Mucosa of descending colon (tissue), 3 donors: ENCODE results near the gene ZC3H13. TPM values are rescaled to one million over a fixed set of nuclear protein-coding genes. Genes with fewer than 3 reads are reported as not detected.

Experiments
- ATAC-seq: fragments of 200-7000 bp; cut with Tn5 transposase; one replicate; pipeline ENCODE4 v1.9.1; 2020; ENCODE audit warnings: mild to moderate bottlenecking, moderate library complexity
- DNase-seq, 3 donors: peaks; one replicate each; pipeline ENCODE4 v3.0.0-alpha.2; 2020
- H3K36me3 ChIP-seq: fragments of 200-600 bp; one replicate; pipeline ENCODE4 v1.8.0; 2021; ENCODE audit warnings: low read depth, mild to moderate bottlenecking
- H3K4me1 ChIP-seq: fragments of 200-600 bp; one replicate; pipeline ENCODE4 v1.8.0; 2021; ENCODE audit warnings: low read depth, mild to moderate bottlenecking
- H3K4me3 ChIP-seq: fragments of 200-600 bp; one replicate; pipeline ENCODE4 v1.8.0; 2021; ENCODE audit warnings: mild to moderate bottlenecking
- H3K9me3 ChIP-seq: fragments of 200-600 bp; one replicate; pipeline ENCODE4 v1.8.0; 2021; ENCODE audit warnings: mild to moderate bottlenecking
- CTCF ChIP-seq: fragments of 200-600 bp; IDR thresholded peaks from one replicate; pipeline ENCODE4 v1.8.0; 2022; ENCODE audit warnings: antibody characterized with exemption, mild to moderate bottlenecking
- intact Hi-C, 2 donors: fragments of 100-400 bp; cut with DNase I in 1 of 2; cut with micrococcal nuclease in 1 of 2; formaldehyde crosslinking; loops; one replicate each; pipeline versions ENCODE4 v1.11.0 to v1.11.1; 2022; cut with DNase I, micrococcal nuclease
- total RNA-seq, 3 donors: library from RNA; stranded (reverse); fragmentation: NEBNext Ultra II Directional in 2 of 3; extraction: Animal tissue kit (Norgen Biotek cat#: 25700) in 2 of 3; gene quantifications; one replicate each; pipeline versions ENCODE4 v1.2.1 to v1.2.4, GENCODE V29; 2021 to 2023
- donor health status: DM: no; HTN: no; CAD: no; lungs with moderate emphysema.
- donor health status: DM: no; HTN: no; CAD: no.
- donor health status: DM: no; HTN: yes; CAD: no.

Gene ZC3H13
- total RNA-seq, 3 donors from 2014 or later, result 26.6 to 70.9 (median 29.5) TPM

DNA sequence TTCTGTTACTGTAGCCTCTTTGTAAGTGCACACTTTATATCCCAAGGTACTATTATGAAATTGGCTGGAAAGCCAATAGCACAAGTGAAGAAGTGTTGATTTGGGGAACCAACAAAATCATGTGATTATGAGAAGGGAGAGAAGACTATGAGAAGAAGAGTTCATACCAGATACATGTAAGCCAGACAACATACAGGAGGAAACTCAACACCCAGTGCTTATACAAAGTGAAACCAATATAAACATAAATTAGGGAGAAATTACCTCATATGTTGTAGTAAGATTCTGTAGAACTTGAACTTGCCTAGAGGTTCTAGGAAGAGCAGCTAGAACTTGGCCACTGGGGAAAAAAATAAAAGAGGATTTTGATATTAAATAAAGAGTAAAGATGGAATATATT lies 34.9 kb upstream of the ZC3H13 start:
- no peak for TF ChIP-seq CTCF
- Histone ChIP-seq H3K9me3 (no peaks in the 10 kb centered on the region), H3K36me3 (no peaks in the 10 kb centered on the region), H3K4me3 (no peak overlapping the region), H3K4me1 (no peaks in the 10 kb centered on the region)
- intact Hi-C loops, result no loop called here
- ATAC-seq, result no peak
- DNase-seq, result no peak

GRCh38 chr13:46086985-46087384 lies 34.4 kb upstream of the ZC3H13 start:
- no peak for TF ChIP-seq CTCF
- intact Hi-C loops, result no loop called here
- DNase-seq (no peak), ATAC-seq (no peak)
- H3K36me3 ChIP-seq, result no peaks in the 10 kb centered on the region
- H3K4me1 ChIP-seq, result no peaks in the 10 kb centered on the region
- H3K9me3 ChIP-seq, result no peaks in the 10 kb centered on the region
- no peak overlapping the region for H3K4me3 ChIP-seq

DNA sequence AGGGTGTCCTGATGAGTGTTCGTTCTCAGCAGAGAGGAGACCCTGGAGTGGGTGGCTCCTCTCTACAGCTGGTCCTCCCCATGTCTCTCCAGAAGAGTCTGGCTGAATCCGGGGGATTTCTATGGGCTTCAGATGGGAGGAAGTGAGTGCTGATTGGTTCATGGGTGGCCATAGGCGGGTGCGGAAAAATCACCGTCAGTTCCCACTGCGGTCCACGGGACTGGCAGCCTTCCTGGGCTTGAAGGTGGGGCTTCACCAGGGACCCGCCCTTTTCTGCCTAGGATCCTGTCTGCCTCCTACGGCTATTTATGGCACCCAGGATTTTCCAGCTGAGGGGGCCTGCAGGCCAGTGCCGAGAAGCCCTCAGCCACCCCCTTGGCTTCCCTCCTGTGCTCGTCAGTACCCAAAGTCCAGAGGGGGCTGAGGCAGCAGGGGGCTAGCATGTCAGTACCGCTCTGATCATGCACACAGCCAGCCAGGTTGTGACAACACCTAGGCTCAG lies 33.9 kb upstream of the ZC3H13 start:
- no peak for DNase-seq
- Histone ChIP-seq H3K4me1 (no peaks in the 10 kb centered on the region), H3K36me3 (no peaks in the 10 kb centered on the region), H3K9me3 (no peaks in the 10 kb centered on the region), H3K4me3 (no peak overlapping the region)
- TF ChIP-seq CTCF, result no peak
- no peak for ATAC-seq
- intact Hi-C loops, result no loop called here

DNA sequence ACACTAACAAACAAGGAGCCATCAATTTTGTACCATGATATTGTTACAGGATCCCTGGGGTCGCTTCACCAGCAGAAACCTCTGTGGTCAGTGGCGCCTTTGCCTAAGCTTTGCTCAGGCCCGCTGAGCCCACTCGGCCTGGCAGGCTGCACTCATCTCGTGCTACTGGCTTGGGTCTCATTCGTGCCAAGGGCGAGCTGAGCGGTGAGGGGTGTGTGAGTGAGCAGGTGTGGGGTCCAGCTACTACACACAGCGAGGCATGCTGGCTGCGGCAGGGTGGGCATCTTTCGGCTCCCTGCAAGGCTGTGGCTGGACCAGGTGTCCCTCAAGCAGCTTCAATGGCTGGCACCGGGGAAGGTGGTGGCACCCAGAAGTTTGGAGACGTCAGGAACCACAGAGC lies 33.2 kb upstream of the ZC3H13 start:
- Histone ChIP-seq H3K9me3 (no peaks in the 10 kb centered on the region), H3K36me3 (no peaks in the 10 kb centered on the region), H3K4me1 (no peaks in the 10 kb centered on the region), H3K4me3 (no peak overlapping the region)
- no peak for ATAC-seq
- TF ChIP-seq CTCF, result no peak
- intact Hi-C loops, result no loop called here
- DNase-seq, result no peak

GRCh38 chr13:46082324-46082723 lies 29.8 kb upstream of the ZC3H13 start:
- Histone ChIP-seq H3K9me3 (no peaks in the 10 kb centered on the region), H3K36me3 (no peaks in the 10 kb centered on the region), H3K4me3 (no peak overlapping the region), H3K4me1 (no peaks in the 10 kb centered on the region)
- no peak for TF ChIP-seq CTCF
- ATAC-seq, result no peak
- no peak for DNase-seq
- intact Hi-C loops, result no loop called here

GRCh38 chr13:46079770-46080169 lies 27.2 kb upstream of the ZC3H13 start:
- no peak for TF ChIP-seq CTCF
- no peak overlapping the region for H3K4me3 ChIP-seq
- no peaks in the 10 kb centered on the region for H3K9me3 ChIP-seq
- no peaks in the 10 kb centered on the region for H3K4me1 ChIP-seq
- H3K36me3 ChIP-seq, result no peaks in the 10 kb centered on the region
- intact Hi-C loops, result no loop called here
- no peak for DNase-seq
- ATAC-seq, result no peak
